ENCODE measurements around the gene SMG1. TPM values are rescaled to one million over a fixed set of nuclear protein-coding genes. Genes with fewer than 3 reads are reported as not detected.

Gene SMG1
- total RNA-seq, 2 experiments from 2014 or later, result 111 to 147 TPM

Other genes with a start within 250 kb of the SMG1 start
- gene RPS15A, start 136.1 kb downstream of the SMG1 start, total RNA-seq, result 1,000 to 10,000 TPM; 1,517 to 1,668 TPM
- 100 to 1,000 TPM; 194 to 207 TPM for gene ARL6IP1, start 124.9 kb downstream of the SMG1 start, total RNA-seq
- not detected for gene TMC7, start 57.5 kb upstream of the SMG1 start, total RNA-seq
- gene COQ7, start 141.2 kb upstream of the SMG1 start, total RNA-seq, result 10 to 100 TPM; 12.5 to 14.1 TPM
- 10 to 100 TPM in 1 of 2 experiments, 1 to 10 TPM in 1; 7.1 to 16.7 TPM for gene ITPRIPL2, start 187.6 kb upstream of the SMG1 start, total RNA-seq
- not detected for gene SYT17, start 241.8 kb upstream of the SMG1 start, total RNA-seq

Data from activated CD8-positive, alpha-beta memory T cell treated with anti-CD3 and anti-CD28 coated beads, Interleukin-2, amount 10 ng/mL, durations not matched to agents 7 days and 5 days (primary cell).